Measurements from ENCODE around the gene TMEM175. TPM values are rescaled to one million over a fixed set of nuclear protein-coding genes. Genes with fewer than 3 reads are reported as not detected.
"Not testable (repeated sequence)": the region's sequence is repeated elsewhere in the genome, so short reads cannot be mapped to it uniquely, and the experiment has no call there.

The TMEM175 gene
- total RNA-seq, 8 experiments from 2014 or later: 12.0 to 31.3 (median 27.3) TPM

DNA sequence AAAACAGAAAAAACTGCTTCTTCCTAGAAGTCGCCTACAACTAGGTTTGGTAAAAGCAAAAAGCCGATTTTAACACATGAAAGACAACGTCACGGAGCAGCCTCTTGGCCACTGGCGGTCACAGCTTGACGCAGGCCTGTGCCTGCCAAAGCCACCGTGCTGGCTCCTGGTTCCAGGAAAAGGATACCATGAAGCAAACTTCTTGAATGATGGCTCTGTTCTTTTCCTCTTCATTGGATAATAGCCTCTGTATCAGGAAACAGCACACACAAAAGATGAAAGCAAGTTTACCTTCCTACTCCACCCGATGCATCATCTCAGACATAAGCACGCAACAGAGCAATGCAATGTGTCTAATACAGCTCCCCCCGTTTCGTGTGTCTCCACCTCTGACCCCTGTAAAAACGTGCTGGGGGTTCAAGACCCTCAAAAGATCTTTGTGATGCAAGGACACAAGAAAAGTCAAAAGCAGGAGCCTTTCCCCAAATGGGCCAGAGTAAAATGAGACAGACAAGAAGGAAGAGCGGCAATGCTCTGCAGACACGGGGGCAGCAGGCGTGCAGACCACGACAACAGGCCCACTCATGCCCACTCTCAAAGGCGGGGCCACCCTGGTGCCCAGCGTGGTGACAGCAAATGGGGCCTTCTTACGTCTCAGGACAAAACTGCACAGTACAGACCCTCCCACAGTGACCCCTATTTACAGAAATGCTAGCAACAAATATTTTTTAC lies 19.5 kb upstream of the TMEM175 start:
- H3K4me1 ChIP-seq (replicated peaks in 1 of 2): peaks cover 13 to 15% of the 10 kb centered on the region in 2 donors
- in situ Hi-C loops (cut with MboI; ENCODE audit: low pct_unique_long_range_greater_than_20kb in 2 of 9, low sequenced_read_pairs in 9 of 9, unreplicated experiment in 9 of 9): no loop called here
- 40 to 100% (median 66%) methylated on average over 1 to 16 of the region's 19 CpGs for WGBS, 10 experiments
- no peak overlapping the region for H3K4me3 ChIP-seq
- peak in 2 of 8 experiments; percentile 14 to 16 for ATAC-seq (replicated peaks in 6 of 8)
- H3K27ac ChIP-seq: no peak overlapping the region

DNA sequence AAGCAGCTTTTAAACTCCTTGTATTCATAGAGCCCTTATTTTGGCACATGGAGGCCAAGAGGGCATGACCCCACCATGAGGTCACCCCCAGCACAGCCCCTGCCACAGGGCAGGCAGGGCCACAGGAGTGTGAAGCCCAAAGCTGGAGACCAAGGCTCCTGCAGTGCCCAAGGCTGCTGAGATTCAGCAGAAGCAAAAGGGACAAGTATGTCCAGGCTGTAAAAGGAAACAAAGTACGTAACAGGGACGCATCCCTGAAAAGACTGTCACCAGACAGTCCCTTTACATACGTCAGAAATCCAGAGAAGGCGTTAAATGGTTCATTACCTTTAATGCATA lies 19.0 kb upstream of the TMEM175 start:
- H3K4me3 ChIP-seq: no peak overlapping the region
- peaks cover 13 to 15% of the 10 kb centered on the region in 2 donors for H3K4me1 ChIP-seq (replicated peaks in 1 of 2)
- 43 to 100% (median 91%) methylated on average over 1 to 4 of the region's 4 CpGs; no CpG with 5 or more reads in 4 of the 10 experiments for WGBS, 10 experiments
- H3K27ac ChIP-seq: no peak overlapping the region
- in situ Hi-C loops (cut with MboI; ENCODE audit: low pct_unique_long_range_greater_than_20kb in 2 of 9, low sequenced_read_pairs in 9 of 9, unreplicated experiment in 9 of 9): no loop called here
- ATAC-seq (replicated peaks in 6 of 8): peak in 1 of 8 experiments; percentile 29

DNA sequence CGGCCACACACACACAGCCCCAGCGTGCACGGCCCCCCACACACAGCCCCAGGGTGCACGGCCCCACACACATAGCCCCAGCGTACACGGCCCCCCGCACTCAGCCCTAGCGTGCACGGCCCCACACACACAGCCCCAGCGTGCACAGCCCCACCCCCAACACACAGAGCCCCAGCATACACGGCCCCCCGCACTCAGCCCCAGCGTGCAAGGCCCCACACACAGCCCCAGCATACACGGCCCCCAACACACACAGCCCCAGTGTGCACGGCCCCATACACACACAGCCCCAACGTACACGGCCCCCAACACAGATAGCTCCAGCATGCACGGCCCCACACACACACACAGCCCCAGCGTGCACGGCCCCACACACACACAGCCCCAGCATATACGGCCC lies 17.7 kb upstream of the TMEM175 start:
- in situ Hi-C loops (cut with MboI; ENCODE audit: low pct_unique_long_range_greater_than_20kb in 2 of 9, low sequenced_read_pairs in 9 of 9, unreplicated experiment in 9 of 9): no loop called here
- Histone ChIP-seq H3K4me1 (replicated peaks in 1 of 2) (peaks cover 13 to 15% of the 10 kb centered on the region in 2 donors), H3K4me3 (no peak overlapping the region), H3K27ac (no peak overlapping the region)
- no CpG with 5 or more reads among the region's 21 CpGs for WGBS, 10 experiments
- no peak for ATAC-seq (replicated peaks in 6 of 8)

DNA sequence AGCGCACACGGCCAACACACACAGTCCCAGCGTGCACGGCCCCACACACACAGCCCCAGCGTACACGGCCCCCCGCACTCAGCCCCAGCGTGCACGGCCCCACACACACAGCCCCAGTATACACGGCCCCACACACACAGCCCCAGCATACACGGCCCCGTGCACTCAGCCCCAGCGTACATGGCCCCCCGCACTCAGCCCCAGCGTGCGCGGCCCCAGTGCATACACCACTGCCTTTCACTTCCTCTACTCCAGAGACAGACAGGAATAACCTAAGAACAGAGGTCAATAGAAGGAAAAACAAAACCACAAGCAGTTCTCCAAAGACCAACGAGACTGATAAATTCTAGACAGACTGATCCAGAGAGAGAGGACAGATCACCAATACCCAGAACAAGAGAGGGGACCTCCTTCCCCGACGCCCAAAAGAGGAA lies 17.2 kb upstream of the TMEM175 start:
- Histone ChIP-seq H3K4me1 (replicated peaks in 1 of 2) (peaks cover 13 to 15% of the 10 kb centered on the region in 2 donors), H3K27ac (no peak overlapping the region), H3K4me3 (no peak overlapping the region)
- WGBS, 10 experiments: 0 to 88% (median 60%) methylated on average over 1 to 5 of the region's 20 CpGs; no CpG with 5 or more reads in 2 of the 10 experiments
- in situ Hi-C loops (cut with MboI; ENCODE audit: low pct_unique_long_range_greater_than_20kb in 2 of 9, low sequenced_read_pairs in 9 of 9, unreplicated experiment in 9 of 9): no loop called here
- no peak for ATAC-seq (replicated peaks in 6 of 8)

DNA sequence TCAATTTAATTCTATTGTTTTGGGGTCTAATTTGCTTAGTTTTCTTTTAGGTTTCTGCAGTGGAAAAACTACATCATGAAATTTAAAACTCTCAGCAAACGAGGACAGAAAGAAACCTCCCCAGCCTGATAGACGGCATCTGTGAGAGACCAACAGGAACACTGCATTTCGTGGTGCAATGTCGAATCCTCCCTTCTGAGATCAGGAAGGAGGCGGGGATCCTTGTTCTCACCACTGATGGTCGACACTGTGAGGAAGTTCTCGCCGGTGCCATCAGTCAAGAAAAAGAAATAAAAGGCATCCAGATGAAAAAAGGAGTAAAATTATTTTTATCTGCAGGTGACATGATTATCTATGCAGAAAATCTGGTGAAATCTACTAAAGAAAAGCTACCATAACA lies 16.7 kb upstream of the TMEM175 start:
- in situ Hi-C loops (cut with MboI; ENCODE audit: low pct_unique_long_range_greater_than_20kb in 2 of 9, low sequenced_read_pairs in 9 of 9, unreplicated experiment in 9 of 9): no loop called here
- ATAC-seq (replicated peaks in 6 of 8): peak in 2 of 8 experiments; percentile 55 to 59
- 22 to 92% (median 58%) methylated on average over 2 to 8 of the region's 8 CpGs; no CpG with 5 or more reads in 1 of the 10 experiments for WGBS, 10 experiments
- H3K4me1 ChIP-seq (replicated peaks in 1 of 2): peaks cover 13 to 15% of the 10 kb centered on the region in 2 donors
- H3K27ac ChIP-seq: no peak overlapping the region
- H3K4me3 ChIP-seq: no peak overlapping the region

DNA sequence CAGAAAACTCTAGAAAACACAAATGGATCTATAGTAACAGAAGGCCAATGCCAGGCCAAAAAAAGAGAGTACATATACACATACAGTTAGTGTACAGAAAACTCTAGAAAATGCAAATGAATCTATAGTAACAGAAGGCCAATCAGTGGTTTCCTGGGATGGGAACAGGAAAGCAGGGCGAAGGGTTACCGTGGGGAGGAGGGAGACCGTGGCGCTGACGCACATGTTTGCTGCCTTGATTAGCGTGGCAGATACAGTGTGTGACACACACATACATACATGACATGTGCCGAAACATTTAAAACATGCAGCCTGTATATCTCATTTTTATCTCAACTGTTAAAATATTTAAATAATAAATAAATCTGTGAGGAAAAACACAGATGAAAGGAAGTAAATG lies 14.8 kb upstream of the TMEM175 start:
- WGBS, 10 experiments: 65 to 100% (median 98%) methylated on average over 1 to 7 of the region's 7 CpGs
- no peak for ATAC-seq (replicated peaks in 6 of 8)
- no peak overlapping the region for H3K4me3 ChIP-seq
- H3K27ac ChIP-seq: no peak overlapping the region
- H3K4me1 ChIP-seq (replicated peaks in 1 of 2): peaks cover 10 to 14% of the 10 kb centered on the region in 2 donors
- in situ Hi-C loops (cut with MboI; ENCODE audit: low pct_unique_long_range_greater_than_20kb in 2 of 9, low sequenced_read_pairs in 9 of 9, unreplicated experiment in 9 of 9): no loop called here

DNA sequence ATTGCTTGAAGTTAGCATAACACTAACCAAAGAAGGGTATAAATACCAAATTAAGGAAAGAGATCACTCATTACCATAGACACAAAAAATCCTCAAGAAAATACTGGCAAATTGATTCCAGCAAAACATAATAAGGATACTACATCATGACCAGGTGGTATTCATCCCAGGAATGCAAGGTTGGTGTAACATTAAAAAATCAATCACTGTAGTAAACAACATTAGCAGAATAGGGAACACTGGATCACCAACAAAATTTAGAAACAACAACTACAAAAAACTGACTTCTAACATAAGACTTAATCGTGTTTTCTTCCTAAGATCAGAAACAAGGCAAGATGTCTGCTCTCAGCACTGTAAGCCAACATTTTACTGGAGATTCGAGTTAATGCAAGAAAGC lies 14.3 kb upstream of the TMEM175 start:
- in situ Hi-C loops (cut with MboI; ENCODE audit: low pct_unique_long_range_greater_than_20kb in 2 of 9, low sequenced_read_pairs in 9 of 9, unreplicated experiment in 9 of 9): no loop called here
- H3K4me1 ChIP-seq (replicated peaks in 1 of 2): peaks cover 5 to 8% of the 10 kb centered on the region in 2 donors
- no peak overlapping the region for H3K4me3 ChIP-seq
- H3K27ac ChIP-seq: no peak overlapping the region
- whole genome bisulfite sequencing, 10 experiments: 79 to 100% (median 100%) methylated on average over 1 to 2 of the region's 2 CpGs; no CpG with 5 or more reads in 1 of the 10 experiments
- no peak for ATAC-seq (replicated peaks in 6 of 8)

DNA sequence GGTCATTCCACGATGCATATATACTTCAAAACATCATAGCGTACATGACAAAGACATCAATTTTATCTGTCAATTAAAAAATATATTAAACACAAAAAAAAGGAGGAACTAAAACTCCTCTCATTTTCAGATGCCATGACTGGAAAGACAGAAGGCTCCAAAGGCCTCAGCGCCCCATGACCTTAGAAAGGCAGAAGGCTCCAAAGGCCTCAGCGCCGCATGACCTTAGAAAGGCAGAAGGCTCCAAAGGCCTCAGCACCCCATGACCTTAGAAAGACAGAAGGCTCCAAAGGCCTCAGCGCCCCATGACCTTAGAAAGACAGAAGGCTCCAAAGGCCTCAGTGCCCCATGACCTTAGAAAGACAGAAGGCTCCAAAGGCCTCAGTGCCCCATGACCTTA lies 13.7 kb upstream of the TMEM175 start:
- ATAC-seq (replicated peaks in 6 of 8); in situ Hi-C loops (cut with MboI; ENCODE audit: low pct_unique_long_range_greater_than_20kb in 2 of 9, low sequenced_read_pairs in 9 of 9, unreplicated experiment in 9 of 9); H3K4me3 ChIP-seq; H3K27ac ChIP-seq; H3K4me1 ChIP-seq (replicated peaks in 1 of 2): not testable (repeated sequence)
- 88 to 100% (median 100%) methylated on average over 2 to 5 of the region's 6 CpGs; no CpG with 5 or more reads in 1 of the 10 experiments for WGBS, 10 experiments

DNA sequence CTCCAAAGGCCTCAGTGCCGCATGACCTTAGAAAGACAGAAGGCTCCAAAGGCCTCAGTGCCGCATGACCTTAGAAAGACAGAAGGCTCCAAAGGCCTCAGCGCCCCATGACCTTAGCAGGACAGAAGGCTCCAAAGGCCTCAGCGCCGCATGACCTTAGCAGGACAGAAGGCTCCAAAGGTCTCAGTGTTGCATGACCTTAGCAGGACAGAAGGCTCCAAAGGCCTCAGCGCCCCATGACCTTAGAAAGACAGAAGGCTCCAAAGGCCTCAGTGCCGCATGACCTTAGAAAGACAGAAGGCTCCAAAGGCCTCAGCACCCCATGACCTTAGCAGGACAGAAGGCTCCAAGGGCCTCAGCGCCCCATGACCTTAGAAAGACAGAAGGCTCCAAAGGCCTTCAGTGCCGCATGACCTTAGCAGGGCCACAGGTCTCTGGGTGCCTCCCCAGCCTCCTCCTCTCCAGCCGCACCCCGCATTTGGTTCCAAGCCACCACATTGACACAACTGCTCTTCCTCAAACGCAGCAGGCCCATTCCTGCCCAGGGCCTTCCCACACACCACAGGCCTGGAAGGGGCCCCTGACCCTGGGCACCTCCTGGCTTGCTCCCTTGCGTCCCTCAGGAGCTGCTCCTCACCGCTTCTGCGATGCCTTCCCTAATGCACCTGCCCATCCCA lies 13.1 kb upstream of the TMEM175 start:
- H3K4me1 ChIP-seq (replicated peaks in 1 of 2); in situ Hi-C loops (cut with MboI; ENCODE audit: low pct_unique_long_range_greater_than_20kb in 2 of 9, low sequenced_read_pairs in 9 of 9, unreplicated experiment in 9 of 9); ATAC-seq (replicated peaks in 6 of 8); H3K4me3 ChIP-seq; H3K27ac ChIP-seq: not testable (repeated sequence)
- WGBS, 10 experiments: 82 to 100% (median 99%) methylated on average over 1 to 6 of the region's 15 CpGs; no CpG with 5 or more reads in 4 of the 10 experiments

DNA sequence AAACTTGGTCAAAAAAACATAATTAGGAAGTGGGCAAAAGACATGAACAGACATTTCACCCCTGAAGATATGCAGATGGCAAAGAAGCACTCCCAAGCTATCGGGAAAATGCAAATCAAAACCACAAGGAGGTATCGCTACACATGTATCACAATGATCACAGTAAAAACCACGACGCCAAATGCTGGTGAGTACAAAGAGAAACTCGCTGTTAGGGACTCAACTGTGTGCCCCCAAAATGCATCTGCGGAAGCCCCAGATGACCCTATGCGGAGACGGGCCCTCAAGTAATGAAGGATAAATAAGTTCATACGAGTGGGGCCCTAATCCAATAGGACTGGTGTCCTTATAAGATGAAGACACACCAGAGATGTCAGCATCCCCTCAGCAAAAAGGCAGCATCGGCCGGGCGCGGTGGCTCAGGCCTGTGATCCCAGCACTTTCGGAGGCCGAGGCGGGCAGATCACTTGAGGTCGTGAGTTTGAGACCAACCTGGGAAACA lies 10.4 kb upstream of the TMEM175 start:
- H3K4me1 ChIP-seq (replicated peaks in 1 of 2): peaks cover 0 to 4% of the 10 kb centered on the region in 2 donors
- in situ Hi-C loops (cut with MboI; ENCODE audit: low pct_unique_long_range_greater_than_20kb in 2 of 9, low sequenced_read_pairs in 9 of 9, unreplicated experiment in 9 of 9): no loop called here
- ATAC-seq (replicated peaks in 6 of 8): no peak
- WGBS, 10 experiments: 40 to 100% (median 88%) methylated on average over 2 to 13 of the region's 17 CpGs; no CpG with 5 or more reads in 1 of the 10 experiments
- no peak overlapping the region for H3K27ac ChIP-seq
- H3K4me3 ChIP-seq: no peak overlapping the region

DNA sequence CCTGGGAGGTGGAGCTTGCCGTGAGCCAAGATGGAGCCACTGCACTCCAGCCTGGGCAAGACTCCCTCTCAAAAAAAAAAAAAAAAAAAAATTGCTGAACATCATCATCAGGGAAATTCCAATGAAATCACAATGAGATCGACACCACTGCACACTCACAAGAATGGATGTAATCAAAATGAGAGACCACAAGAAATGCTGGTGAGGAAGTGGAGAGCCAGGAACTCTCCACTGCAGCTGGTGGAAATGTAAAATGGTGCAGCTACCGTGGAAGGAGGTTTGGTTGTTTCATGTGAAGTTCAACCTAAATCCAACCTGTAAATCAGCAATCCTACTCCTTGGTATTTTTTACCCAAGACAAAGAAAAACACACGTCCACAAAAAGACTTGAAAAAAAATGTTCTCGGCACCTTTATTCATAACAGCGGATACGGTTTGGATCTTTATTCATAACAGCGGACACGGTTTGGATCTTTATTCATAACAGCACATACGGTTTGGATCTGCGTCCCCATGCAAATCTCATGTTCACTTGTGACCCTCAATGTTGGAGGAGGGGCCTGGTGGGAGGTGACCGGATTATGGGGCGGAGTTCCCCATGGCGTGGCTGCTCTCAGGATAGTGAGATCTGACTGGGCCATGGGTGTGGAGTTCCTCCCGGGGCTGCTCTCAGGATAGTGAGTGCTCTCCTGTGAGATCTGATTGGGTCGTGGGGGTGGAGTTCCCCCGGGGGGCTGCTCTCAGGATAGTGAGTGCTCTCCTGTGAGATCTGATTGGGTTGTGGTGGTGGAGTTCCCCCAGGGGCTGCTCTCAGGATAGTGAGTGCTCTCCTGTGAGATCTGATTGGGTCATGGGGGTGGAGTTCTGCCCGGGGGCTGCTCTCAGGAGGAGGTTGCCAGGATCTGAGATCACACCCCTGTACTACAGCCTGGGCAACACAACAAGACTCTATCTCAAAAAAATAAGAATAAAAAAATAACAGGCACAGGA lies 7.9 kb upstream of the TMEM175 start:
- Histone ChIP-seq H3K27ac (no peak overlapping the region), H3K4me1 (replicated peaks in 1 of 2) (peaks cover 0 to 4% of the 10 kb centered on the region in 2 donors), H3K4me3 (no peak overlapping the region)
- peak; percentile 50 to 91 (median 78) for ATAC-seq (replicated peaks in 6 of 8)
- in situ Hi-C loops (cut with MboI; ENCODE audit: low pct_unique_long_range_greater_than_20kb in 2 of 9, low sequenced_read_pairs in 9 of 9, unreplicated experiment in 9 of 9): no loop called here
- 36 to 88% (median 75%) methylated on average over 2 to 16 of the region's 18 CpGs; no CpG with 5 or more reads in 1 of the 10 experiments for WGBS, 10 experiments

DNA sequence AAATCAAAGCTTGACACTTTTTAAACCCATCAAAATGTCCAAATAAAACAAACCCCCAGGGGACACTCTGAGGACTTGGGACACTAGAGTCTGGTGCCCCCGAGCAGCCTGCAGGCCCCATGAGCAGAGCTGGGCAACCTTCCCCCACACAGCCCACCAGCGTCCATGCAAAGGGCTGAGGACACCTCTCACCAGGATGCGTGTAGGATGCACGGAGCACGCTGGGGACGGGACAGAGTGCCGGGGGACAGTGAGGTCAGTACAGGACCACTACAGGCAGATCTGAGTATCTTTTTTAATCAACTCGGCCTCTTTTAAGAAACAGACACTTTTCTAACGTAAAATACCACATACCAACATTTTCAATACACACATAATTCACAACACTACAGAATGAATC lies 7.1 kb upstream of the TMEM175 start:
- H3K4me1 ChIP-seq (replicated peaks in 1 of 2): peaks cover 0 to 4% of the 10 kb centered on the region in 2 donors
- WGBS, 10 experiments: 80 to 100% (median 83%) methylated on average over 1 to 4 of the region's 9 CpGs; no CpG with 5 or more reads in 5 of the 10 experiments
- in situ Hi-C loops (cut with MboI; ENCODE audit: low pct_unique_long_range_greater_than_20kb in 2 of 9, low sequenced_read_pairs in 9 of 9, unreplicated experiment in 9 of 9): no loop called here
- no peak overlapping the region for H3K4me3 ChIP-seq
- ATAC-seq (replicated peaks in 6 of 8): peak in 5 of 8 experiments; percentile 19 to 31 (median 24)
- no peak overlapping the region for H3K27ac ChIP-seq

Measured in motor neuron (in vitro differentiated cells).